Fibroblast of mammary gland (primary cell): ENCODE measurements around the gene SSBP3.

ENCODE experiments used
- DNase-seq: peaks from one replicate; pipeline ENCODE4 v3.0.0-alpha.2; 2010; ENCODE audit warnings: low read depth
- H3K4me3 ChIP-seq: 2 replicates; pipeline ENCODE4 v1.5.1; 2011; ENCODE audit warnings: low read depth, mild to moderate bottlenecking, low read length, moderate library complexity; ENCODE audit not compliant: control insufficient read depth
- TF ChIP-seq, protein P1 (sequence below): conservative IDR thresholded peaks from 2 replicates; pipeline ENCODE4 v1.5.1; 2011; ENCODE audit warnings: low read depth, low read length, inconsistent platforms; ENCODE audit not compliant: control insufficient read depth, insufficient read depth

The SSBP3 gene

DNA sequence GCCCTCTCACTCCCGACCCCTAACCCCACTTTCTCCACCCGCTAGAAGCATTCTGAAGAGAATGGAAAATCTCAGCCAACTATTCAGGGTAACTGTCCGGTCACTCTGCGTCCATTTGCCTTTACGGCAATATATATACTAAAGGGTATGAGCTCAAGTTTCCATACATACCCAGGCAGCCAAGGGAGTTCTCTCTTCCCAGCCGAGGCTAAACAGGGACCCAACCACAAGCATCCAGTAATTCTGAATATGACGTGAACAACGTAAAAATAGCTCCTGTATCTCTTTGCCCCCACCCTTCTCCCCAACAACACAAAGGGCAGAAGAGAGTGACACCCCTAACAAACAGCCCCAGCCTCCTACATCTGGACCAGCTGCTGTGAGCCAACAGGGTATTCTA is 67.7 kb downstream of the SSBP3 start:
- TF ChIP-seq, protein P1, sequence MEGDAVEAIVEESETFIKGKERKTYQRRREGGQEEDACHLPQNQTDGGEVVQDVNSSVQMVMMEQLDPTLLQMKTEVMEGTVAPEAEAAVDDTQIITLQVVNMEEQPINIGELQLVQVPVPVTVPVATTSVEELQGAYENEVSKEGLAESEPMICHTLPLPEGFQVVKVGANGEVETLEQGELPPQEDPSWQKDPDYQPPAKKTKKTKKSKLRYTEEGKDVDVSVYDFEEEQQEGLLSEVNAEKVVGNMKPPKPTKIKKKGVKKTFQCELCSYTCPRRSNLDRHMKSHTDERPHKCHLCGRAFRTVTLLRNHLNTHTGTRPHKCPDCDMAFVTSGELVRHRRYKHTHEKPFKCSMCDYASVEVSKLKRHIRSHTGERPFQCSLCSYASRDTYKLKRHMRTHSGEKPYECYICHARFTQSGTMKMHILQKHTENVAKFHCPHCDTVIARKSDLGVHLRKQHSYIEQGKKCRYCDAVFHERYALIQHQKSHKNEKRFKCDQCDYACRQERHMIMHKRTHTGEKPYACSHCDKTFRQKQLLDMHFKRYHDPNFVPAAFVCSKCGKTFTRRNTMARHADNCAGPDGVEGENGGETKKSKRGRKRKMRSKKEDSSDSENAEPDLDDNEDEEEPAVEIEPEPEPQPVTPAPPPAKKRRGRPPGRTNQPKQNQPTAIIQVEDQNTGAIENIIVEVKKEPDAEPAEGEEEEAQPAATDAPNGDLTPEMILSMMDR, result no peak
- H3K4me3 ChIP-seq, result no peak overlapping the region
- no peak for DNase-seq

GRCh38 chr1:54337928-54338327 is 68.3 kb downstream of the SSBP3 start:
- DNase-seq, result no peak
- TF ChIP-seq, protein P1, result no peak
- no peak overlapping the region for H3K4me3 ChIP-seq

DNA sequence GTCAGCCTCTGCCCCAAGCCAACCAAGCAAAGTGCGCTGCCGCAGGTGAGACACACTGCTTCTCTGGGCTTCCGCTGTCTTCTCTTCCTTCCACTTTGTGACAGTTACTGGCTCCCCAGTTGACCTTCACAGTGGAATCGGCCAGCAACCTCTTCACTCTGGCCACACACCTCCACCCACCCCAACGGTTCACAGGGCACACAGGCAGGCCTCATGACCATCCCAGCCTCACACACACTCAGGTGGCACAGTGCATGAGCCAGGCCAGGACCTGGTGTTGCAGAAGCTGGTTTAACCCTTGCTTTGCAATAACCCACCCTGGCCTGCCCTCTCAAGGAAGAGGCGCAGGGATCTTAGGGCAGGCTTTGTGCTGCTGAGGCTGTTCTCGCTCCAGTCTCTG is 69.2 kb downstream of the SSBP3 start:
- H3K4me3 ChIP-seq, result no peak overlapping the region
- no peak for DNase-seq
- TF ChIP-seq, protein P1, result no peak

- DNase-seq, result no peak
- no peak overlapping the region for H3K4me3 ChIP-seq
- TF ChIP-seq, protein P1, result no peak
These were observed 70.1 kb downstream of the SSBP3 start for GRCh38 chr1:54336116-54336515.

DNA sequence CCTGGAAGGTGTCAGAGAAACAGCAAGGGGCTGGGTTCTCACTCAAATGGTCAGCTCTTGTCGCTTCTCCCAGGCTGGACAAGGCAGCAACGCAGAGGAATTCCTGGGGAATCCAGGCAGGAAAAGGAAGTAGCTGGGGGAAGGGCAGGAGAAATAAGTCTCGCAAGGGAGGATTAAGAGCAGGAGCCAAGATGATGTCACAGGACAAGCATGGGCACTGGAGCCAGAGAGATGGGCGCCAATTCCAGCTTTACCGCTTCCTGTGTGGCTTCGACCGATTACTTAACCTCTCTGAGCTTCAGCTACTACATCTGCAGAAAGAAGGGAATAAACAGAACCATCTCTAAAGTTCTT is 70.5 kb downstream of the SSBP3 start:
- TF ChIP-seq, protein P1, result no peak
- peak; percentile 94 for DNase-seq
- peak overlapping the region; percentile 51 for H3K4me3 ChIP-seq

- TF ChIP-seq, protein P1, result no peak
- peak overlapping the region; percentile 51 for H3K4me3 ChIP-seq
- peak; percentile 41 for DNase-seq
These were observed 71.0 kb downstream of the SSBP3 start for GRCh38 chr1:54335011-54335754.
